GM19372 (cell line): ENCODE data around the gene S1PR2.
"Not testable (repeated sequence)": the region's sequence is repeated elsewhere in the genome, so short reads cannot be mapped to it uniquely, and the experiment has no call there.

Source experiments
- ATAC-seq: cut with Tn5 transposase; IDR thresholded peaks from one replicate; pipeline ENCODE4 v1.9.1; 2021; ENCODE audit warnings: mild to moderate bottlenecking, low read depth, moderate library complexity; ENCODE audit not compliant: unreplicated experiment

Gene S1PR2

DNA sequence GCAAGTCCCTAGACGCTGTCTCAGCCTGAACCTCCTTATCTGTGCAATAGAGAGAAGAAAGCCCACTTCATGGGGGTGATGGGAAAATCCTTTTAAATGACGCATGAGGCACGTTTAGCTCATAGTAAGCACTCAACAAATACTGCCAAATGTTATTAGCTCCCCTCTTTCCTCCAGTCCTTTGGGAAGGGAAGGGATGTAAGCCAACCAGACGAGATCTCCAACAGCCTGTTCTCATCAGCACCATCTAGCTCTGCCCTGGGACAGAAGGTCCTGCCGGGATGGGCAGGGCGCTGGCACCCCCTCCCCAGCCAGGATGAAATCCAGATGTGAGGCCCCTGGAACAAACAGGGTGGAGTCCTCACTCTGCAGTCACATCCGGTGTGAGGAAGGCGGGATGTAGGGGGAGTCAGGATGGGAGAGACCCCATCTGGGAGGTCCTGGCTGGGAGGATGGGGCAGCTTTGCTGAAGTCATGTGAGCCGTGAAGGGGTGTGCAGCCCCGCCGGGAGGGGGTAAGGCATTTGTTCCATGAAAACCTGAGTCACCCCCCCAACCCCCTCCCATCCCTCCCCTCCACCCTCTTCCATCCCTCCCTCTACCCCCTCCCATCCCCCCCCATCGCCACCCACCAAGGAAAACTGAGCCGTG, 4.6 kb downstream of the S1PR2 start:
- no peak for ATAC-seq

- ATAC-seq: no peak
These were observed 5.1 kb downstream of the S1PR2 start for GRCh38 chr19:10226021-10226375.

GRCh38 chr19:10224337-10224736, 6.8 kb downstream of the S1PR2 start:
- no peak for ATAC-seq

- ATAC-seq: no peak
These were observed 7.5 kb downstream of the S1PR2 start for GRCh38 chr19:10223488-10224213.

GRCh38 chr19:10222201-10222890, 8.8 kb downstream of the S1PR2 start:
- ATAC-seq: no peak

DNA sequence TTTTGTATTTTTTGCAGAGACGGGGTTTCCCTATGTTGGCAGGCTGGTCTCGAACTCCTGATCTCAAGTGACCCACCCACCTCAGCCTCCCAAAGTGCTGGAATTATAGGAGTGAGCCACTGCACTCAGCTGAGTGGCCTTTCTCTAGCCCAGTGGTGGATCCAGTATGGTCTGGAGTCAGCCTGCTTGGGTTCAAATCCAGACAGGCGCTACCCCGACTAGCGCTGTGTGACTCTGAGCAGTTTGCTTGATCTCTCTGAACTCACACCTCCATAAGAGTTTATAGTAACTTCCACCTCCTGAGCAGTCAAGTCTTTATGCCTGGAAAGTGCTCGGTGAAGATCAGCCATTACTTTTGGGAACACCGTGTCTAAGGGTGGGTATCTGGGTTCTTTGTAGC, 10.4 kb downstream of the S1PR2 start:
- ATAC-seq: no peak

DNA sequence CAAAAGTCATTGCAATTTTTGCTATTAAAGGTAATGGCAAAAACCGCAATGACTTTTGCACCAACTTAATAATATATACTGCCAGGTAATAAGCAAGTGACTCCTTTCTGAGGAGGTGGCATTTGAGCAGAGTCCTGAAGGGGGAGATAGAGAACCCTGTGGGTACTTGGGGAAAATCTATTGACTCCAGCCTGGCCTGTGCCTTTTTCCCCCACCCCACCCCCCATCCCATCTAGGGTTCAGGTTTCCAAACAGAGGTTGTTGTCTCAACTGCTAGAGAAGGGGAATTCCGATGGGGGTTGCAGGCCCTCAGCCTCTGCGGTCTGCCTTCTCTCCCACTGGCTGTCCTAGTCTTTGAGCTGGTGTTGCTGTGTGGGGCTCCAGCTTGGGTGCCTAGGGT, 11.5 kb downstream of the S1PR2 start:
- no peak for ATAC-seq

DNA sequence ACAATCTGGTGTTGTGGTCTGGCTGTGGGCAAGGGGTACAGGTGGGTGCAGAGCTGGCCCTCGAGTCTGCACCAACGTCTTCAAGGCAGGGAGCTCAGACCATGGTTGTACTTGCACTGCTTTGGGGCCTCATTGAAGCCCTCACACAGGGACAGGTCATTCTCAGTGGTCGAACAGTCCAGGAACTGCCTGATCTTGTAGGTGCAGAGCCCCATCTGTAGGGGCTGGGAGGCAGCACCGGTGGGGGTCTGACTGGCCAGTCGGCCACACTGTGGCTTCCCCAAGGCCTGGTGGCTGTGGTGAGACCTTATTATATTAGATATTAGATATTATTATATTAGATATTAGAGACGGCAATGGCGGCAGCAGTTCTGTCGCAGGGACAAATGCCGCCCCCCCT, 14.0 kb downstream of the S1PR2 start:
- no peak for ATAC-seq

- ATAC-seq: no peak
These were observed 16.3 kb downstream of the S1PR2 start for GRCh38 chr19:10214784-10215183.

DNA sequence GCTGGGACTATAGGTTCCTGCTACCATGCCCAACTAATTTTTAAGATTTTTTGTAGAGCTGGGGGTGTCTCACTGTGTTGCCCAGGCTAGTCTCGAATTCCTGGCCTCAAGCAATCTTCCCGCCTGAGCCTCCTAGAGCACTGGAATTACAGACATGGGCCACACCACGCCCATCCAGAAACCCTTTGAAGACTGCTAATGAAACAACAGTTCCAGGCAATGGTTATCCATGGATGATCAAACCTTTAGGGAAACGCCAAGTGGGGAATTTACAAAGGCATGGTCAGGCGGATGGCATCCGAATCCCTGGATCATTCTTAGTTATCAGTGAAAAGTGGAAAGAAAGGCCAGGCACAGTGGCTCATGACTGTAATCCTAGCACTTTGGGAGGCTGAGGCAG, 19.4 kb downstream of the S1PR2 start:
- no peak for ATAC-seq

DNA sequence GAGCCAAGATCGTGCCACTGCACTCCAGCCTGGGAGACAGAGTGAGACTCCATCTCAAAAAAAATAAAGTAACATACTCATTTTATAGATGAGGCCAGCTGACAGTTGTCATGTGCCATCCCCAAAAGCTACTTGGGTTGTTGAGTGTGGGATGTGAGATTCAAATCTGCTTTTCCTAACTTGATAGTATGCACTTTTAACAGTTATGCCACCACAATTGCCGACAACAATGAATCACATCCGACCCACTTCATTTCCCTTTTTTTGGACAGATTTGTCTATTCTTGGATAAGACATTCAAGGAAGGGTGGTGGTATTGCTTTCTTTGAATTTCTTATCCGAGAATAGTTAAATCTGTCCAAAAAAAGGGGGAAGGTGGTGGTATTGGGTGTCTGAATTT, 20.1 kb downstream of the S1PR2 start:
- no peak for ATAC-seq

DNA sequence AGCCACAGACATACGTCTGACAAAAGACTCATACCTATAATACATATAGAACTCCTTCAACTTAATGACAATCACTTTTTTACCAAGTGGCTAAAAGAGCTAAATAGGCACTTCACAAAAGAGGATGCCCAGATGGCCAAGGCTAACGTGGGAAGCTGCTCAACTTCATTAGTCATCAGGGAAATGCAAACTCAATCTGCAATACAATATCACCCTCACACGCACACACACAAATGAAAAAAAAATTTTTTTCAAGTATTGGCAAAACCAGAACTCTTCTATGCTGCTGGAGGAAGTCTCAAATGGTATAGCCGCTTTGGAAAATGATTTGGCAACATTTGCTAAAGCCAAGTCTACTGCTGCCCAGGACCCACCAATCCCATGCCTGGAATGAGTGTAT, 21.8 kb downstream of the S1PR2 start:
- ATAC-seq: no peak

DNA sequence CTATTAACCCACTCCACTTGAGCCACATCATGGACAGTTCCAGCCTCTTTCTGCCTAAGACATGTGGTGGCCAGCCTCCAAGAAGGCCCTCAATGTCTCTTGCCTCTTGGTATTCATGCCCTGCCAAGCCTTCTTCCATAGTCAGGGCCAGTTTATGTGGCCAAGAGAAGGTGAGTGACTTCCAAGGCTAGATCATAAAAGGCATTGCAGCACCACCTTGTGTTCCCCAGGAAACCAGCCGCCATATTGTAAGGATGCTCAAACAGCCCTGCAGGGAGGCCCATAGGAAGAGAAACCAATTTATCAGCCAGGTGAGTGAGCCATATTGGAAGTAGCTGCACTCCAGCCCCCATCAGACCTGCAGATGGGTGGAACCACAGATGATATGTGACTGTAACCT, 24.1 kb downstream of the S1PR2 start:
- no peak for ATAC-seq

DNA sequence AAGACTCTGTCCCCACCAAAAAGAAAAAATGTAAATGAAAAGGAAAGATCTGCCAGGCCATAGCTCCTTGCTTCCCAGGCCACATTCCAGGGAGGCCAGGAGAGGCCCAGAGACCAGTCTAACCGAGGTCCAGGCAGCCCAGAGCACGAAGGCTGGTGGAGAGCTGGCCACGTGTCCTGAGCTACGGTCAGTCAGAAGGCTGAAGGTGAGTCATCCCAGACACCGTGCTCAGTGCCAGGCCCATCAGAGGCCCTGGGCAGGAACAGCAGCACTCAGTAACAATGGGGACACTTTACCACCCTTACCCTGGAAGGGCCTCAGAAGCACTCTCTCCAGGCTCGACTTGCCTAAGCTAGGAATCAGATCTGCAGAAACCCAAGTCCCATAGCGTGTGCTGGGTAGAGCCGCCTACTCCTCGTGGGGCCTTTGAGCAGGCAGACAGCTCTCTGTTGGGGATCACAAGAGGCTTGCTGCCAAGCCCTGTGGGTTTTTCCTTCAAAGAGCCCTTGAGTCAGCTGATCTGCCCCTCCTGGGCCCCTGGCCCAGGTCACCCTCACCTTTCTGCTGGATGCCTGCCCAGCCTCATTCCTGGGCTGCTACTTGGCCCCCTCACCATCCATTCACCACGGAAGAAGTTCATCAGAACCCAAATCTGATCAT, 24.8 kb downstream of the S1PR2 start:
- no peak for ATAC-seq

- no peak for ATAC-seq
These were observed 25.5 kb downstream of the S1PR2 start for GRCh38 chr19:10205636-10206035.

- no peak for ATAC-seq
These were observed 27.4 kb downstream of the S1PR2 start for GRCh38 chr19:10203686-10204085.

GRCh38 chr19:10201176-10201575, 30.0 kb downstream of the S1PR2 start:
- no peak for ATAC-seq

- not testable (repeated sequence) for ATAC-seq
These were observed 31.0 kb downstream of the S1PR2 start for GRCh38 chr19:10200101-10200500.

DNA sequence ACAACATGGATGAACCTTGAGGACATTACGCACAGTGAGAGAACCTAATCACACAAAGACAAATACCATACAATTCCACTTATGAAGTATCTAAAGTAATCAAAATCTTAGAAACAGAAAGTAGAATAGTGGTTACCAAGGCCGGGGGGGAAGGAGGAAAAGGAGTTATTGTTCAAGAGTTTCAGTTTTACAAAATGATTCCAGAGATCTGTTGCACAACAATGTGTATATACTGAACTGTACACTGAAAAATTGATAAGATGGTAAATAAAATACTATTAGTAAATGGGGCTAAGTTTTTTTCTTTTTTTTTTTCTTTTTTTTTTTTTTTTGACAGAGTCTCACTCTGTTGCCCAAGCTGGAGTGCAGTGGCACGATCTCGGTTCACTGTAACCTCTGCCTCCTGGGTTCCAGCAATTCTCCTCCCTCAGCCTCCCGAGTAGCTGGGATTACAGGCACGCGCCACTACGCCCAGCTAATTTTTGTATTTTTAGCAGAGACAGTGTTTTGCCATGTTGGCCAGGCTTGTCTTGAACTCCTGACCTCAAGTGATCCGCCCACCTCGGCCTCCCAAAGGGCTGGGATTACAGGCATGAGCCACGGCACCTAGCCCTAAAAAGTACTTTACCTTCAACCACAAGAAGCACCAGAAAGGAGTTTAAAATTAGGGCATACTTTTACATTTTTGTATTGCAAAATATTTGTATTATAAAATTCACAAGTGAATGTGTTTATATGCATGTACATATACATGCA, 32.1 kb downstream of the S1PR2 start:
- not testable (repeated sequence) for ATAC-seq

- ATAC-seq: no peak
These were observed 36.0 kb downstream of the S1PR2 start for GRCh38 chr19:10195199-10195519.
